DMS 273 (cell line): ENCODE data around the gene KLHL18.

Source experiments
- DNase-seq: peaks from one replicate; lab custom pipeline; 2025; ENCODE audit not compliant: unreplicated experiment; lab: John Stamatoyannopoulos, UW

The KLHL18 gene

DNA sequence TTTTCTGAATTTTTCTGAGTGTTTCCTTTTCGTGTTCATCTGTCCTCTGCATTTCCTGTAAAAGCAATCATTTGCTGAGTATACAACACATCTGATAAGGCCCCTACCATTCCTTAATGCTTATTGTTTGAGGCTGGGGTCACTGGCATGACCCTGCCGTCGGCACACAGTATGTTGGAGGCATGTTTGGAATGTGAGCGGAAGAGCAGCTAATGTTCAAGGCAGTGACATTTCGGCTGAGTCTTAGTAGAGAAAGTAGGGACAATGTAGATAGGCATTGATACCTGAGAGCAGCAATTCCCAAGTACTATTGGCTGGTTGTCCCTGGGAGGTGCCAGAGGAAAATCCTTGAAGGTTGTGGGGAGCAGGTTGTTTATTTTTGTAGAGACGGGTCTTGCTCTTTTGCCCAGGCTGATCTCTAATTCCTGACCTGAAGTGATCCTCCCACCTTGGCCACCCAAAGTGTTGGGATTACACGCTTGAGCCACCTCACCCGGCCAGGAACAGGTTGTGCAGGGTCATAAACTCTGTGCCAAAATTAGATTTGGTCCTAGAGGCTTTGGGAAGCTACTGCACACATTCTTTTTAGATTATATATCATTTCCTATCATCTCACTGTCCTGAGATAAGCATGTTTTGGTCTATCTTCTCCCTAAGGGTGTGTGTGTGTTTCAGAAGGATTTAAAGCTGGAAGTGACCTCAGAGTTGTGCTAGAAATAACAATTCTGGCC is 111.6 kb downstream of the KLHL18 start:
- peak; percentile 31 for DNase-seq

GRCh38 chr3:47394881-47395280 is 112.1 kb downstream of the KLHL18 start:
- DNase-seq, result peak; percentile 74
